Skeletal muscle cell (primary cell): ENCODE data around the gene PTTG1IP.

Source experiments
- DNase-seq: peaks from one replicate; pipeline ENCODE4 v3.0.0-alpha.2; 2010; ENCODE audit warnings: low read depth
- H3K4me3 ChIP-seq: 2 replicates; pipeline ENCODE4 v1.5.1; 2011; ENCODE audit warnings: low read depth, mild to moderate bottlenecking, control low read depth, low read length, moderate library complexity

Gene PTTG1IP

DNA sequence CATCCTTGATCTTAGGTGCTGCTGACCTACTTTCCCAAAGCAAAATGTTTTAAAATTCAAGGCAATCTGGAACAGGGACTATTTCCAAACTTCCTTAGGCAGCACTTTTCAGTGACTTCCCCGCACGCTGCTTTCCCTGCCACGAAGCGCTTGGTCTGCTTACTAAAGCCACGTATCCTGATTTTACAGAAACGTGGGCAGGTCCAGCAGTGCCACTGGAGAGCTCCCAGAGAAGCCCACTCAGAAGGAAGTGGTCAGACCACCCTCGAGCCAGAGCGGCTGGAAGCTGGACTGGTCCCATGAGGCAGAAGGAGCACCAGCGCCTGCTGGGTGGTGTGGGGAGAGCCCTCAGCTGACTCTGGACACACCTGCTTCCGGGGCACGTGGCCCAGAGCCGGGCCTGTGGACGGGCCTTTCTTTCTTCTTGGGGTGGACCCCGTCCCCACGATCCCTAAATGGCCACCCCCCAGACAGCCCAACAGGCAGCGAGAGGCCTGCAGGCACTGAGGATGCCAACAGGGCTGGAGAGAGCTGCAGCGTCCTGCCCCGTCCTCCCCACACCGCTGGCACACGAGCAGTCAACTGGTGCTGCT lies 23.2 kb downstream of the PTTG1IP start:
- no peak overlapping the region for H3K4me3 ChIP-seq
- no peak for DNase-seq

GRCh38 chr21:44849616-44850130 lies 23.8 kb downstream of the PTTG1IP start:
- DNase-seq = no peak
- no peak overlapping the region for H3K4me3 ChIP-seq

DNA sequence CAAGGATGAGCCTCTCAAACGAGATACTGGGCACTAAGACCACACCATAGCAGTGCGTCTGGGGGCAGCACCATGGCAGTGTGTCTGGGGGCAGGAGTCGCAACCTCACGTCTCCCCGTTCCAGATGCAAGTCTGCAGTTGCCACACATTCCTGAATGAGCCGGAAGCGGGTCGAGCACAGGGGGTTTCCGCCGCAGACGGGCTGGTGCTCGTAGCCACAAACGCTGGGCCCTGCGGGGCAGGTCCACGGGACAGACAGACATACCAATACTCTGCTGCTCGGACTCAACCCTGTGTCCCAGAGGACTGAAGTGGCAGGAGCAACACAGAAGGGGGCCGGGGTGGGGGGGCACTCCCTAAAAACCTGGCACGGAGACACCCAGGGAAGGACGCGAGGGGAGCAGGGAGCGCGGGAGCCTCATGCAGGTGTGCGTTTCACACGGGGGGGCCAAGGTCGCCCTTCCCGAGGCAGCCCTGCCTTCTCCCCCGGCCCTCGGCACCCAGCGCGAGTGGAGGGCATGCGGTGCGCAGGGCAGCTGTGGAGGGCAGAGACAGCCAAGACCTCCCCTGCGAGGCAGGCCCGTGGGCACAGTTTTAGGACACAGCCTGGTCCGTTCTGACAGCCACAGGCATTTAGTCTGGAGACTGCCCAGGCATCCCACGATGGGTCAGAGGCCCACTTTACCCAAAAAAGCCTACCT lies 24.5 kb downstream of the PTTG1IP start:
- H3K4me3 ChIP-seq = no peak overlapping the region
- no peak for DNase-seq

DNA sequence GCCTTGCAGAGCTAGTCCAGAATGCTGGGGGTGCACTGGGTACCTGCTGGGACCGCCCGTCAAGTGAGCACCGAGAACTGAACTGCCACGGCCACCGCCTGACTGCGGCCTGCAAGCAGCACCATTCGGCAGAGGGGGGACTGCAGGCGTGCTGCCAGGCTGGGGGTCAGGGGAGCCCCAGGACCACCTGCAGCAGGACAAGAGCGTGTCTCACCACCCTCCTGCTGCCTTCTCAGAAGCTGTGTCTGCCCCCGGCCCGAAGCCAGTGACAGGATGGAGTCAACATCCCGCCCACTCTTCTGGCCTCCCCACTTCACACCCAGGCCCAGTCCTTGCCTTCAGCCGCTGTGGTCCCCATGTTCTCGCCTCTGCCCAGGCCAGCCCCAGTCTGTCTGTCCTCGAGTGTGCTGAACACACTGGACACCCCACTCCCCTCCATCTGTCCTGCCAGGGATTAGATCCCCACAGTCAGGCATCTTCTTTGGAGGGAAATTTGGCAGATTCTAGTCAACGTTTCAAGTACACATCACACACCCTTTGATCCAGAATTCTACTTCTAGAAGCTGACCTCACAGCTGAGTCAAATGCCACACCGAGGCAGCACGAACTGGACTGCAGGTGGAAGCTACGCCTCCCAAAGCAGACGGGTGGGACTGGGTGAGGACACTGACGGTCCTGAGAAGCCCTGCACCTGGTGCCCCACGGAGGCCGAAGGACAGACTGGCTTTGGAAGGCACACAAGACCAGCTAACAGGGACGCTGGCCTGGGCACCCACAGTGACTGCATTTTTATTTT lies 26.0 kb downstream of the PTTG1IP start:
- no peak overlapping the region for H3K4me3 ChIP-seq
- no peak for DNase-seq

DNA sequence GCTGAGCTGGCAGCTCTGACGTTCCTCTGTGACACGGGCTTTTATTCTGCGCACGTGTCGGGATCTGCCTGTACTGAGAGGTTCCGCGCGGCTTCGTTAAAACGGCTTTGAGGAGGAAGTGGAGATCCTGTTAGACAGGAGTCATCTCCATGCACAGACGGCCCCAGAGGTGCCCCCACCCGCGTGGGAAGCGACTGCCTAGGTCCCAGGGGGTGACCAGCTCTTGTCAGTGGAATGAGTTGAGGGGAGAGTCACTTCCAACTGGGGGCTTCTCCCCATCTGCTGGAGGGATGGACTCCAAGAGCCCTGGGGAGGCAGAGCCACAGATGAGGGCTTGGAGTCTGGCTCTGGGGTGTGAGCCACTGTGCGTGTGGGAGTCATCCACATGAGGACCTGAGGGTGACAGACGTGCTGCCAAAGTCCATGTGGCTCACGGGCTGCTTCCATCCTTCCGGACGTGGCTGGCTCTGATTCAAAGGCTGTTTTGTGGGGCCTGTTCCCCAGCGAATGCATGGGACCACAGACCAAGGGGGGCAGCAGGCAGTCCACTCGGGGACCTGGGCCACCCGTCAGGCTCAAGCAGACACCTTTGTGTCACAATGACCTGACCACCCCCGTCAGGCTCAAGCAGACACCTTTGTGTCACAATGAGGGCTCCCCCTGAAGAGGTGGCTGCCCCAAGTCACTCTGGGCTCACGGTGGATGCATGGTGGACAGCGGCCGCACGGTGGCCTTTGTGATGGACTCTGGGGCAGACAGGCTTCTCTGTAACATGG lies 26.8 kb downstream of the PTTG1IP start:
- DNase-seq = peak; percentile 16
- H3K4me3 ChIP-seq = peak overlapping the region; percentile 49

- DNase-seq = no peak
- H3K4me3 ChIP-seq = peak overlapping the region; percentile 49
Measured at GRCh38 chr21:44846224-44846484, 27.3 kb downstream of the PTTG1IP start.

DNA sequence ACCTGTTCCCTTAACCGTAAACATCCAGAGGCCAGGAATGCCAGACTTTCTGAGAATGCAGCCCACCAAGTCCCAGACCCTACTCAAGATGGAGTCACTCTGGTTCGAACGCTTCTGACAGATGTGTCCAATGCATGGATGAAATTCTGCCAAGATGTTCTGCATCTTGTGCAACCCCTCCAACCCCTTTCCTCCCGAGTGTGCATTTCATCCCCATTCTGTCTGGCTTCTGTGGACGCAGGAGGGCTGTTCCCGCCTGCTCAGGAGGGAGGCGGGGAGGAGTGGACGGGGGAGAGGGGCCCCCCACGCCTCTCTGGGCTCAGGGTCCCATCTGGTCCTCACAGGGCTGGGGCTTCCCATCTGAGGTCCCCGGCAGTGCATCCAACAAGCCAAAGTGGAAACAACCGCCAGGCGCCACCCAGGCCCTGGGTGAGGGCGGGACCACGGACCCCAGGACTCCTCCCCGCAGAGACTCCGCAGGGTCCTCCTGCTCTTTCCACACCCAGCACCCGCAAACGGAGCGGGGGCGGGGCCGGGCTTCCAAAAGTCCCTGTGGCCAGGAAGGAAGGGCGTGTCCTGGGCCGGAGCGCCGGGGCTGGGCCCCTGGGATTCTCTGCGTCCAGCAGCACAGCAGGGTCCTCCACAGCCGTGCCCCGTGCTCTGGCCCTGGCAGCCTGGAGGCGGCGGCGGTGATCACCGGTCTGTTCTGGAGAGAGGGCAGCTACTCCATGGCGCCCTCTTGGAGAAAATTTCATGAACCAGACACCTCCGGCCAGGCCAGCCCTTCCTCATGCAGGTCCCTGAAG lies 27.9 kb downstream of the PTTG1IP start:
- peak overlapping the region; percentile 49 for H3K4me3 ChIP-seq
- DNase-seq = no peak

DNA sequence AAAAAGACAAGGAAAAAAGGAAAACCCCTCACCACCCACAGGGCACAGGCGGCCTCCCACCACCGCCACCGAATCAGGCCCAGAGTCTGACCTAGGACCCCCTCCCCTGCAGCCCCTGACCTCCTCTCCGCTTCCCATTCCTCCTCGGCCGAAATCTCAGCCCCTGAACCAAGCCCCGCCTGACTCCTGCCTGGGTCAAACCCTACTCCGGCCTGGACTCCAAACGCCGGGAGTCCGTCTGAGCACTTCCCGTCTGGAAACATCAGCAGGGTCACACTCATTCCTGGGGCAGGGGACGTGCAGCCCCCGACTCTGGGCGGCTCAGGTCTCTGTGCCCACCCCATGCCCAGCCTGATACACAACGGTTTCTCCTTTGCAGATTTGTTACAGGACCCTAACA lies 29.2 kb downstream of the PTTG1IP start:
- DNase-seq = no peak

GRCh38 chr21:44842721-44843445 lies 30.6 kb downstream of the PTTG1IP start:
- DNase-seq = no peak
- no peak overlapping the region for H3K4me3 ChIP-seq

More for the DNA sequence above, 29.2 kb downstream of the PTTG1IP start:
- H3K4me3 ChIP-seq = no peak overlapping the region

GRCh38 chr21:44842087-44842486 lies 31.4 kb downstream of the PTTG1IP start:
- H3K4me3 ChIP-seq = no peak overlapping the region

GRCh38 chr21:44840771-44841170 lies 32.7 kb downstream of the PTTG1IP start:
- no peak overlapping the region for H3K4me3 ChIP-seq
- no peak for DNase-seq

More at GRCh38 chr21:44842087-44842486, 31.4 kb downstream of the PTTG1IP start:
- no peak for DNase-seq

DNA sequence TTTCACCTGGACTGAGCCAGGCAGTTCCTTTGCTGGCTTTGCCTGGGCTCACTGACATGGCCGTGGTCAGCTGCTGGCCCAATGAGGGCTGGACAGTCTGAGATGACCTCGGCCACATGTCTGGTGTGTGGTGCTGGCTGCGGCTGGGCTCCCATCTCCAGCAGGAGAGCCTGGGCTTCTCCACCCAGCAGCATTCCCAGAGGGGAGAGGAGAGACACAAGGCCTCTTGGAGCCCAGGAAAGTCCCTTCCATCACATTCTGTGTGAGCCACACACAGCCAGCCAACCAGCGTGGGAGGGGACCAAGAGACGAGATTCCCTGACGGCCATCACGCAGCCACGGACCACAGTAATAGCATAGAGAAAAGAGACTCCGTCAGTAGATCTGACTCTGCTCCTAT lies 34.5 kb downstream of the PTTG1IP start:
- DNase-seq = no peak
- H3K4me3 ChIP-seq = no peak overlapping the region

DNA sequence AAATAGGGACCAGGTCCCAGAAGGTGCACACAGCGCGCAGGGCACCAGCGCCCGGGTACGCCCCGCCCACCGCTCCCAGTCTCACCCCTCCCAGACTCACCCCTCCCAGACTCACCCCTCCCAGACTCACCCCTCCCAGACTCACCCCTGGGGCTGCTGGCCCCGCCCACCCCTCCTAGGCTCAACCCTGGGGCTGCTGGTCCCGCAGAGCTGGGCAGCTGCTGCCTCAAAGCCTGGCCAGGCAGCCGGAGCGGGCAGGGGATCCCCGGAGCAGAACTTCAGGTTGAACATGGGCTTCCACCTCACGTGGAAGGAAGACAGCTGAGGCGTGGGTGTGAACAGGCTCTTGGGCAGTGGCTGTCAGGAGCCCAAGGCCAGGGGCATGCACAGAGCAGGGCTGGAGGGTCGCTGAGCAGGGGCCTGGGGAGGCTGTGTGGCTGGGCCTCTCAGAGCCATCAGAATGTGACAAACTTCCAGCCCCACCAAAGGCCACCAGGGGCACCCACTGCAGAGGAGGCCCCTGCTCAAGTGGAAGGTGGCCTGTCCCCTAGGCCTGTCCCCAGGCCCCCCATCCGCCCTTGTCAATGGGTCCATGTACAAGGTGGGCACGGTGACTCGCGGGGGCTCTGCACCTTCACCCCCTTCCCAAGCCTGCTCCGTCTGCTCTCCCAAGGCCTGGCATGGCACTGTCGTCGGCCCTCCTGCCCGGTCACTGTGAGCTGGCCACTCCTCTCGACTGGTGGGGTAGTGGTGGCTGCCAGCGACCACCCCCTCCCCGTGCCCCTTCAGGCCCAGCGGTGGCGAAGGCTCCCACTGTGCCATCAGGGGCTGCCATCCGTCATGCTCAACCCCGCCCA lies 35.2 kb downstream of the PTTG1IP start:
- no peak for DNase-seq
- H3K4me3 ChIP-seq = no peak overlapping the region

DNA sequence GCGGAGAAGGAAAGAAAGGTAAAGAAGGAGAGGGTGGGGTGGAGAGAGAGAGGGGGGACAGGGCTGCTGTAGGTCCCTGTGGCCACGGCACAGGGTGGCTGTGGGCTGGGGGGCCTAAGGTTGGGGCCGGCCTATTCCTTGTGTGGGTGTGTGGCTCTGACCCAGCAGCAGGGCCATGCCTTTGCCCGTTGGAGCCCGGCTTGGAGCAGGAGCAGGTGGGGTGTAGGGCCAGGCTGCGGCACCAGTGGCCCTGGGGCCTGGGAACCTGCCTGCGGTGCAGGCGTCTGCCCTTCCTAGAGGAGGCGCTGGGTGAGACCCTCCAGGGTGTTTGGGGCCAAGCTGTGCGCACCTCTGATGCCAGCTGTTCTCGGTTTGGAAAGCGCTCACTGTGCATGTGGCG lies 36.0 kb downstream of the PTTG1IP start:
- DNase-seq = no peak
- H3K4me3 ChIP-seq = no peak overlapping the region

- H3K4me3 ChIP-seq = no peak overlapping the region
- peak; percentile 19 for DNase-seq
Measured at GRCh38 chr21:44836666-44837471, 36.6 kb downstream of the PTTG1IP start.

- DNase-seq = no peak
- H3K4me3 ChIP-seq = no peak overlapping the region
Measured at GRCh38 chr21:44836349-44836665, 37.2 kb downstream of the PTTG1IP start.

- no peak overlapping the region for H3K4me3 ChIP-seq
- no peak for DNase-seq
Measured at GRCh38 chr21:44835647-44835973, 37.9 kb downstream of the PTTG1IP start.
